ENCODE measurements around the gene SCAI. TPM values are rescaled to one million over a fixed set of nuclear protein-coding genes. Genes with fewer than 3 reads are reported as not detected.

SCAI gene
- total and polyA plus RNA-seq, 9 of the 15 experiments (the other 6 are each of a cell fraction or from before 2014, with no cell fraction given) = 0.70 to 12.4 (median 4.2) TPM

DNA sequence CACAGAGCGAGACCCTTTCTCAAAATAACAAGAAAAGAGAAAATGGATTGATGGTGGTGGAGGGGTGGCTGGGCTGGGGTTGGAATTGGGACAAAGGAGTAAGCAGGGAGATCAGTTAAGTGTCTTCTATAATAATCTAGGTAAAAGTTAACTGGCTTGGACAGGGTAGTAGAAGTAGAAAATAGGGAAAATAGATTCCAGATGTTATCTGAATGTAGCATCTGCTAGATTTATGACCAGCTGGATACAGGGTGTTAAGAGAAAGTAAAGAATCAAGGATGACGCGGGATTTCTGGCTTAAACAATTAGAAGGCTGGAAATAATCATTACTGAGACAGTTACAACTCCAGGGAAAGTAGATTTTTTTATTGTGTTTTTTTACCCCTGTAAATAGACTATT, 33.3 kb upstream of the SCAI start (continued):
- no peak for TF ChIP-seq SIX5 (IDR thresholded peaks at IDR 0.05; ENCODE audit: borderline replicate concordance in 1 of 2, insufficient read depth in 1 of 2, low read depth in 1 of 2, low read length in 2 of 2)
- TF ChIP-seq, protein P1, sequence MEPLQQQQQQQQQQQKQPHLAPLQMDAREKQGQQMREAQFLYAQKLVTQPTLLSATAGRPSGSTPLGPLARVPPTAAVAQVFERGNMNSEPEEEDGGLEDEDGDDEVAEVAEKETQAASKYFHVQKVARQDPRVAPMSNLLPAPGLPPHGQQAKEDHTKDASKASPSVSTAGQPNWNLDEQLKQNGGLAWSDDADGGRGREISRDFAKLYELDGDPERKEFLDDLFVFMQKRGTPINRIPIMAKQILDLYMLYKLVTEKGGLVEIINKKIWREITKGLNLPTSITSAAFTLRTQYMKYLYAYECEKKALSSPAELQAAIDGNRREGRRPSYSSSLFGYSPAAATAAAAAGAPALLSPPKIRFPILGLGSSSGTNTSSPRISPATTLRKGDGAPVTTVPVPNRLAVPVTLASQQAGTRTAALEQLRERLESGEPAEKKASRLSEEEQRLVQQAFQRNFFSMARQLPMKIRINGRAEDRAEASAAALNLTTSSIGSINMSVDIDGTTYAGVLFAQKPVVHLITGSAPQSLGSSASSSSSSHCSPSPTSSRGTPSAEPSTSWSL (CRISPR knock-in tag; IDR thresholded peaks at IDR 0.05; ENCODE audit: borderline replicate concordance) = no peak
- TF ChIP-seq, protein P2, sequence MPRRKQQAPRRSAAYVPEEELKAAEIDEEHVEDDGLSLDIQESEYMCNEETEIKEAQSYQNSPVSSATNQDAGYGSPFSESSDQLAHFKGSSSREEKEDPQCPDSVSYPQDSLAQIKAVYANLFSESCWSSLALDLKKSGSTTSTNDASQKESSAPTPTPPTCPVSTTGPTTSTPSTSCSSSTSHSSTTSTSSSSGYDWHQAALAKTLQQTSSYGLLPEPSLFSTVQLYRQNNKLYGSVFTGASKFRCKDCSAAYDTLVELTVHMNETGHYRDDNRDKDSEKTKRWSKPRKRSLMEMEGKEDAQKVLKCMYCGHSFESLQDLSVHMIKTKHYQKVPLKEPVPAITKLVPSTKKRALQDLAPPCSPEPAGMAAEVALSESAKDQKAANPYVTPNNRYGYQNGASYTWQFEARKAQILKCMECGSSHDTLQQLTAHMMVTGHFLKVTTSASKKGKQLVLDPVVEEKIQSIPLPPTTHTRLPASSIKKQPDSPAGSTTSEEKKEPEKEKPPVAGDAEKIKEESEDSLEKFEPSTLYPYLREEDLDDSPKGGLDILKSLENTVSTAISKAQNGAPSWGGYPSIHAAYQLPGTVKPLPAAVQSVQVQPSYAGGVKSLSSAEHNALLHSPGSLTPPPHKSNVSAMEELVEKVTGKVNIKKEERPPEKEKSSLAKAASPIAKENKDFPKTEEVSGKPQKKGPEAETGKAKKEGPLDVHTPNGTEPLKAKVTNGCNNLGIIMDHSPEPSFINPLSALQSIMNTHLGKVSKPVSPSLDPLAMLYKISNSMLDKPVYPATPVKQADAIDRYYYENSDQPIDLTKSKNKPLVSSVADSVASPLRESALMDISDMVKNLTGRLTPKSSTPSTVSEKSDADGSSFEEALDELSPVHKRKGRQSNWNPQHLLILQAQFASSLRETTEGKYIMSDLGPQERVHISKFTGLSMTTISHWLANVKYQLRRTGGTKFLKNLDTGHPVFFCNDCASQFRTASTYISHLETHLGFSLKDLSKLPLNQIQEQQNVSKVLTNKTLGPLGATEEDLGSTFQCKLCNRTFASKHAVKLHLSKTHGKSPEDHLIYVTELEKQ (CRISPR knock-in tag; IDR thresholded peaks at IDR 0.05) = no peak
- TF ChIP-seq MAFG (tag; conservative IDR thresholded peaks at IDR 0.05) = 0 out of 2 replicates have a peak, but pooled peaks have one; percentile 42
- TF ChIP-seq, protein P3, sequence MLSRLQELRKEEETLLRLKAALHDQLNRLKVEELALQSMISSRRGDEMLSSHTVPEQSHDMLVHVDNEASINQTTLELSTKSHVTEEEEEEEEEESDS (CRISPR knock-in tag; IDR thresholded peaks at IDR 0.05) = no peak
- TF ChIP-seq NCOA1 (IDR thresholded peaks at IDR 0.05; ENCODE audit: low read depth) = no peak
- no peak for TF ChIP-seq IRF1 (CRISPR knock-in tag; IDR thresholded peaks at IDR 0.05; ENCODE audit: borderline replicate concordance)
- no peak for TF ChIP-seq RBFOX2 (IDR thresholded peaks at IDR 0.05; ENCODE audit: low read depth, low read length)
- TF ChIP-seq HDAC3 (IDR thresholded peaks at IDR 0.05; ENCODE audit: borderline replicate concordance, partially characterized antibody) = no peak
- TF ChIP-seq TAL1 (IDR thresholded peaks at IDR 0.05) = peak; percentile 61
- no peak for TF ChIP-seq ZBED1 (IDR thresholded peaks at IDR 0.05)
- no peak for TF ChIP-seq ZNF232 (CRISPR knock-in tag; IDR thresholded peaks at IDR 0.05)
- no peak for TF ChIP-seq CEBPB (tag; IDR thresholded peaks at IDR 0.05)
- peak; percentile 29; the same call in 1 of the 2 replicates for TF ChIP-seq SMARCA4 (IDR thresholded peaks at IDR 0.05)
- no peak for TF ChIP-seq ZNF140 (CRISPR knock-in tag; IDR thresholded peaks at IDR 0.05)
- TF ChIP-seq, protein P4, sequence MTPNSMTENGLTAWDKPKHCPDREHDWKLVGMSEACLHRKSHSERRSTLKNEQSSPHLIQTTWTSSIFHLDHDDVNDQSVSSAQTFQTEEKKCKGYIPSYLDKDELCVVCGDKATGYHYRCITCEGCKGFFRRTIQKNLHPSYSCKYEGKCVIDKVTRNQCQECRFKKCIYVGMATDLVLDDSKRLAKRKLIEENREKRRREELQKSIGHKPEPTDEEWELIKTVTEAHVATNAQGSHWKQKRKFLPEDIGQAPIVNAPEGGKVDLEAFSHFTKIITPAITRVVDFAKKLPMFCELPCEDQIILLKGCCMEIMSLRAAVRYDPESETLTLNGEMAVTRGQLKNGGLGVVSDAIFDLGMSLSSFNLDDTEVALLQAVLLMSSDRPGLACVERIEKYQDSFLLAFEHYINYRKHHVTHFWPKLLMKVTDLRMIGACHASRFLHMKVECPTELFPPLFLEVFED (CRISPR knock-in tag; conservative IDR thresholded peaks at IDR 0.05) = no peak
- no peak for TF ChIP-seq CCAR2 (IDR thresholded peaks at IDR 0.05; ENCODE audit: low read depth, low read length)
- no peak for TF ChIP-seq KLF16 (IDR thresholded peaks at IDR 0.05)
- no peak for TF ChIP-seq ZNF395 (CRISPR knock-in tag; IDR thresholded peaks at IDR 0.05)
- TF ChIP-seq L3MBTL2 (IDR thresholded peaks at IDR 0.05) = no peak
- peak; percentile 61 for TF ChIP-seq CBFA2T3 (IDR thresholded peaks at IDR 0.05)

Data from K562 (cell line).